SK-N-SH (cell line): ENCODE results near the gene PCAT6. TPM values are rescaled to one million over a fixed set of nuclear protein-coding genes. Genes with fewer than 3 reads are reported as not detected.
"Not testable (repeated sequence)": the region's sequence is repeated elsewhere in the genome, so short reads cannot be mapped to it uniquely, and the experiment has no call there.

Experiments
- CTCF ChIA-PET: fragments of 300-600, 350-600 bp; formaldehyde crosslinking; extraction: SDS; loops from one replicate; lab custom pipeline; 2021; lab: Yijun Ruan, JAX
- POLR2A ChIA-PET: fragments of 350-600 bp; sonication (Branson Sonifier 250); formaldehyde crosslinking; extraction: SDS; loops from one replicate; lab custom pipeline; 2020; ENCODE audit warnings: antibody characterized with exemption, inconsistent platforms; lab: Yijun Ruan, JAX
- DNase-seq: peaks from one replicate; pipeline ENCODE4 v3.0.0; 2012
- H2AFZ ChIP-seq: fragments of 200-600 bp; sonication (generic); 2 replicates; pipeline ENCODE4 v1.8.1; 2016; ENCODE audit warnings: antibody characterized with exemption, mild to moderate bottlenecking, low read depth
- H3F3A ChIP-seq: fragments of 200-600 bp; sonication (generic); replicated peaks from 2 replicates; pipeline ENCODE3; 2016; ENCODE audit warnings: antibody characterized with exemption, mild to moderate bottlenecking; ENCODE audit not compliant: insufficient read depth
- H3K27ac ChIP-seq, 2 experiments: fragments of 200-500 bp in 1 of 2; fragments of 200-600 bp in 1 of 2; sonication (Bioruptor generic) in 1 of 2; sonication (generic), shearing (Covaris generic) in 1 of 2; 2 replicates each; pipeline versions ENCODE4 v1.5.1 to v1.6.1; 2014 to 2016; ENCODE audit warnings: low read depth in 2 of 2, inconsistent platforms in 1 of 2, low read length in 1 of 2, mild to moderate bottlenecking in 1 of 2, mixed read lengths in 1 of 2
- H3K27me3 ChIP-seq: fragments of 200-600 bp; sonication (generic), shearing (Covaris generic); 2 replicates; pipeline ENCODE4 v1.6.1; 2016; ENCODE audit warnings: mixed run types; ENCODE audit not compliant: insufficient read depth
- H3K36me3 ChIP-seq, 2 experiments: fragments of 200-500 bp in 1 of 2; fragments of 200-600 bp in 1 of 2; sonication (Bioruptor generic) in 1 of 2; sonication (generic) in 1 of 2; replicated peaks in 1 of 2; 2 replicates each; pipeline versions ENCODE3 to v1.5.1; 2014 to 2016; ENCODE audit warnings: low read length in 1 of 2, mild to moderate bottlenecking in 1 of 2; ENCODE audit not compliant: insufficient read depth in 2 of 2, control insufficient read depth in 1 of 2
- H3K4me1 ChIP-seq, 2 experiments: fragments of 200-500 bp in 1 of 2; fragments of 200-600 bp in 1 of 2; sonication (Bioruptor generic) in 1 of 2; sonication (generic), shearing (Covaris generic) in 1 of 2; 2 replicates each; pipeline versions ENCODE4 v1.5.1 to v1.6.1; 2014 to 2016; ENCODE audit warnings: low read depth in 1 of 2, low read length in 1 of 2, mixed run types in 1 of 2; ENCODE audit not compliant: insufficient read depth in 2 of 2, control insufficient read depth in 1 of 2
- H3K4me2 ChIP-seq: fragments of 200-600 bp; sonication (generic), shearing (Covaris generic); 2 replicates; pipeline ENCODE4 v1.6.1; 2017; ENCODE audit warnings: mixed run types
- H3K4me3 ChIP-seq, 2 experiments: fragments of 200-500 bp in 1 of 2; fragments of 200-600 bp in 1 of 2; sonication (Bioruptor generic) in 1 of 2; sonication (generic), shearing (Covaris generic) in 1 of 2; 2 replicates each; pipeline versions ENCODE4 v1.5.1 to v1.8.1; 2014 to 2016; ENCODE audit warnings: low read depth in 2 of 2, inconsistent platforms in 1 of 2, low read length in 1 of 2, mild to moderate bottlenecking in 1 of 2, mixed read lengths in 1 of 2, moderate library complexity in 1 of 2
- H3K79me2 ChIP-seq: fragments of 200-600 bp; sonication (generic); 2 replicates; pipeline ENCODE4 v1.8.1; 2017; ENCODE audit warnings: mild to moderate bottlenecking; ENCODE audit not compliant: insufficient read depth
- H3K9ac ChIP-seq: fragments of 200-600 bp; sonication (generic); 2 replicates; pipeline ENCODE4 v1.6.1; 2017; ENCODE audit warnings: mixed run types
- H3K9me2 ChIP-seq: fragments of 200-600 bp; sonication (generic); 2 replicates; pipeline ENCODE4 v1.6.1; 2017; ENCODE audit warnings: mixed run types
- H3K9me3 ChIP-seq: fragments of 200-600 bp; sonication (generic); 2 replicates; pipeline ENCODE4 v1.6.1; 2017; ENCODE audit warnings: mixed run types, mild to moderate bottlenecking, moderate library complexity
- H4K20me1 ChIP-seq: fragments of 200-600 bp; sonication (generic); 2 replicates; pipeline ENCODE4 v1.6.1; 2017; ENCODE audit warnings: mild to moderate bottlenecking, mixed run types; ENCODE audit not compliant: insufficient read depth
- EP300 ChIP-seq, 2 experiments: IDR thresholded peaks; 2 replicates each; pipeline versions ENCODE4 v1.4.0 to v1.6.1; 2012; ENCODE audit warnings: borderline replicate concordance in 1 of 2, low read depth in 1 of 2, low read length in 1 of 2
- EZH2phosphoT487 ChIP-seq: fragments of 200-600 bp; sonication (generic); IDR thresholded peaks from 2 replicates; pipeline ENCODE4 v1.6.1; 2017; ENCODE audit warnings: low read depth, mixed run types, mild to moderate bottlenecking, antibody characterized with exemption, moderate library complexity, borderline replicate concordance
- FOSL2 ChIP-seq: IDR thresholded peaks from 2 replicates; pipeline ENCODE4 v1.4.0; 2012; ENCODE audit warnings: low read depth, mild to moderate bottlenecking, moderate library complexity, borderline replicate concordance
- FOXM1 ChIP-seq: IDR thresholded peaks from 2 replicates; pipeline ENCODE4 v1.4.0; 2012; ENCODE audit warnings: low read depth, mild to moderate bottlenecking
- GABPA ChIP-seq: IDR thresholded peaks from 2 replicates; pipeline ENCODE4 v1.4.0; 2012; ENCODE audit warnings: low read depth, mild to moderate bottlenecking
- GATA2 ChIP-seq: sonication (generic); formaldehyde crosslinking; IDR thresholded peaks from 2 replicates; pipeline ENCODE4 v1.5.0; 2020; ENCODE audit warnings: mild to moderate bottlenecking, missing genetic modification reagents
- MEF2A ChIP-seq: IDR thresholded peaks from 2 replicates; pipeline ENCODE4 v1.4.0; 2012; ENCODE audit warnings: low read depth, borderline replicate concordance
- MXI1 ChIP-seq: IDR thresholded peaks from 2 replicates; pipeline ENCODE4 v1.6.1; 2012; ENCODE audit warnings: mild to moderate bottlenecking, low read depth, low read length, improper control_type of control experiment
- NFIC ChIP-seq: IDR thresholded peaks from 2 replicates; pipeline ENCODE4 v1.4.0; 2012; ENCODE audit warnings: borderline replicate concordance
- POLR2AphosphoS5 ChIP-seq: IDR thresholded peaks from 2 replicates; pipeline ENCODE4 v1.6.1; 2012; ENCODE audit warnings: low read depth, low read length
- RAD21 ChIP-seq: IDR thresholded peaks from 2 replicates; pipeline ENCODE4 v1.6.1; 2012; ENCODE audit warnings: mild to moderate bottlenecking, low read length
- RXRA ChIP-seq: IDR thresholded peaks from 2 replicates; pipeline ENCODE4 v1.4.0; 2012; ENCODE audit warnings: low read depth, mild to moderate bottlenecking, borderline replicate concordance
- SIN3A ChIP-seq: IDR thresholded peaks from 2 replicates; pipeline ENCODE4 v1.6.1; 2012; ENCODE audit warnings: low read depth, mild to moderate bottlenecking, low read length, moderate library complexity, borderline replicate concordance
- SMC3 ChIP-seq: IDR thresholded peaks from 2 replicates; pipeline ENCODE4 v1.6.1; 2012; ENCODE audit warnings: low read depth, low read length, improper control_type of control experiment
- TAF1 ChIP-seq: IDR thresholded peaks from 2 replicates; pipeline ENCODE4 v1.6.1; 2012; ENCODE audit warnings: low read depth, mild to moderate bottlenecking, low read length, moderate library complexity, borderline replicate concordance
- TEAD4 ChIP-seq: IDR thresholded peaks from 2 replicates; pipeline ENCODE4 v1.4.0; 2012; ENCODE audit warnings: mild to moderate bottlenecking, borderline replicate concordance; ENCODE audit not compliant: insufficient read depth
- YY1 ChIP-seq: IDR thresholded peaks from 2 replicates; pipeline ENCODE4 v1.4.0; 2012; ENCODE audit warnings: low read depth, mild to moderate bottlenecking
- ZBTB33 ChIP-seq: IDR thresholded peaks from 2 replicates; pipeline ENCODE4 v1.4.0; 2012; ENCODE audit warnings: low read depth, borderline replicate concordance
- WGBS: methylation state at CpG from one replicate; pipeline ENCODE4 v1.1.6; 2017; ENCODE audit warnings: low lambda C conversion rate; 5-methylcytosine and 5-hydroxymethylcytosine counted together
- polyA plus RNA-seq, 3 experiments: library from polyadenylated mRNA; depleted of rRNA; stranded (reverse); fragments of >200 nt; gene quantifications; 2 replicates each; pipeline ENCODE4 v1.2.3, GENCODE V29; 2012

The PCAT6 gene
- polyA plus RNA-seq, 1 of the 3 experiments (the other 2 are of a cell fraction): 6.9 TPM

GRCh38 chr1:202825748-202826147 is 15.0 kb downstream of the PCAT6 start:
- H2AFZ ChIP-seq: no peak overlapping the region
- CTCF ChIA-PET: interaction anchor here (1.3 kb wide), 1 partner anchor 9 kb away, joined by 4 read pairs; no protein-coding TSS in a partner anchor

GRCh38 chr1:202829223-202829622 is 18.5 kb downstream of the PCAT6 start:
- H3K36me3 ChIP-seq, H3K27ac ChIP-seq, H2AFZ ChIP-seq, H3F3A ChIP-seq, CTCF ChIA-PET, POLR2A ChIA-PET, DNase-seq, H3K9me2 ChIP-seq, H3K4me3 ChIP-seq, H3K9me3 ChIP-seq, H3K4me1 ChIP-seq, H3K9ac ChIP-seq, H4K20me1 ChIP-seq, H3K27me3 ChIP-seq, H3K4me2 ChIP-seq, H3K79me2 ChIP-seq: not testable (repeated sequence)
- WGBS: 91% methylated on average over 9 of the region's 9 CpGs

More at GRCh38 chr1:202825748-202826147, 15.0 kb downstream of the PCAT6 start:
- DNase-seq: no peak
- Histone ChIP-seq H3K79me2 (no peaks in the 10 kb centered on the region), H3K9me2 (no peaks in the 10 kb centered on the region), H3K27ac (no peak overlapping the region), H3K36me3 (no peaks in the 10 kb centered on the region), H3K9me3 (no peaks in the 10 kb centered on the region), H3K9ac (no peak overlapping the region), H3K4me3 (no peak overlapping the region), H3K4me1 (peaks cover 0 to 6% of the 10 kb centered on the region in 2 experiments; a peak in 1 of 4 replicates), H4K20me1 (no peaks in the 10 kb centered on the region), H3K27me3 (no peaks in the 10 kb centered on the region), H3K4me2 (no peak overlapping the region), H3F3A (peaks cover 12% of the 10 kb centered on the region)
- POLR2A ChIA-PET: no interaction called here
- TF ChIP-seq POLR2AphosphoS5 (no peak), SMC3 (no peak), MXI1 (no peak), GATA2 (CRISPR knock-in tag) (no peak), ZBTB33 (no peak), RXRA (no peak), TEAD4 (no peak), RAD21 (no peak), NFIC (no peak), FOXM1 (no peak)
- 87% methylated on average over 5 of the region's 7 CpGs for WGBS

GRCh38 chr1:202831906-202832305 is 21.2 kb downstream of the PCAT6 start:
- WGBS: 77% methylated on average over 3 of the region's 3 CpGs
- H2AFZ ChIP-seq: no peak overlapping the region
- ChIA-PET POLR2A (no interaction called here), CTCF (no interaction called here)
- no peak overlapping the region for H3K4me2 ChIP-seq
- no peaks in the 10 kb centered on the region for H3K9me3 ChIP-seq
- H3K9ac ChIP-seq: no peak overlapping the region
- no peaks in the 10 kb centered on the region for H3K36me3 ChIP-seq
- no peaks in the 10 kb centered on the region for H3K9me2 ChIP-seq
- H4K20me1 ChIP-seq: no peaks in the 10 kb centered on the region
- no peaks in the 10 kb centered on the region for H3K79me2 ChIP-seq
- peaks cover 0 to 9% of the 10 kb centered on the region in 2 experiments; a peak in 1 of 4 replicates for H3K4me1 ChIP-seq
- H3K27ac ChIP-seq: no peak overlapping the region
- H3F3A ChIP-seq: no peaks in the 10 kb centered on the region
- DNase-seq: no peak
- no peaks in the 10 kb centered on the region for H3K27me3 ChIP-seq
- no peak overlapping the region for H3K4me3 ChIP-seq
- TF ChIP-seq YY1 (no peak), SMC3 (no peak), GABPA (no peak), RXRA (no peak), EP300 (IDR thresholded peaks at IDR 0.05; ENCODE audit: borderline replicate concordance in 1 of 2, low read depth in 1 of 2, low read length in 1 of 2) (no peak), EZH2phosphoT487 (no peak), MEF2A (no peak), FOXM1 (no peak), SIN3A (no peak), TAF1 (no peak), FOSL2 (no peak)
